GM18519 (cell line): ENCODE measurements around the gene MAOA.
"Not testable (repeated sequence)": the region's sequence is repeated elsewhere in the genome, so short reads cannot be mapped to it uniquely, and the experiment has no call there.

Experiments
- ATAC-seq: cut with Tn5 transposase; IDR thresholded peaks from one replicate; pipeline ENCODE4 v1.9.1; 2021; ENCODE audit warnings: mild to moderate bottlenecking, moderate library complexity; ENCODE audit not compliant: unreplicated experiment, low FRiP score

Gene MAOA

GRCh38 chrX:43707812-43708548, 51.9 kb downstream of the MAOA start:
- ATAC-seq, result no peak

DNA sequence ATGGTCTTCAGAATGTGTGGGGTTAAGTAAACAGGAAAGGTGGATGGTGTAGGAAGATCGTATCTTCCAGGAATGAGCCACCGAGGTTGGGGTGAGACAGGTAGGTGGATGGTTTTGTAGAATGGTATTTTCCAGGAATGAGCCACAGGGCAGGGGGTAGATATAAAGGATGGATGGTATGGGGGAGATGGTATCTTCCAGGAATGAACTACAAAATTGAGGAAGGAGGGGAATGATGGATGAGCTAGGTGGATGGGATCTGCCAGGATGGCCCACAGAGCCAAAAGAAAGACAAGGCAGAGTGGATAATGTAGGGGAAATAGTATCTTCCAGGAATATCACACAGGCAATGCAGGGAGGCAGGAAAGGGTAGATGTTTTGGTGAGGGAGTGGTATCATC, 60.0 kb downstream of the MAOA start:
- no peak for ATAC-seq

DNA sequence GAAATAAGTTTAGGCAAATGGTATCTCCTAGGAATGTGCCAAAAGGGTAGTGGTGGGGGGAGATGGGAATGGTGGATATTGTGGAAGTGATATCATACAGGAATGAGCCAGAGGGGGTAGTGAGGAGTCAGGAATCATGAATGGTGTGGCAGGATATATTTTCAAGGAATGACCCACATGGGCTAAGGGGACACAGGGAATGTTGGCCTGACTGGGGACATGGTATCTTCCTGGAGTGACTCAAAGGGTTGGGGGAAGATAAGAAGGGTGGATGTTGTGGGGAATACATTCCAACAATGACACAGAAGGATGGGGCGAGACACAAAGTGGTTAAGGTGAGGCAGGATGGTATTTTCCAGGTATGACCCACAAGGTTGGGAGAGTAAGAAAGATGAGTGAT, 60.6 kb downstream of the MAOA start:
- ATAC-seq, result no peak

GRCh38 chrX:43717161-43717560, 61.1 kb downstream of the MAOA start:
- ATAC-seq, result no peak

GRCh38 chrX:43718081-43718480, 62.0 kb downstream of the MAOA start:
- ATAC-seq, result no peak

DNA sequence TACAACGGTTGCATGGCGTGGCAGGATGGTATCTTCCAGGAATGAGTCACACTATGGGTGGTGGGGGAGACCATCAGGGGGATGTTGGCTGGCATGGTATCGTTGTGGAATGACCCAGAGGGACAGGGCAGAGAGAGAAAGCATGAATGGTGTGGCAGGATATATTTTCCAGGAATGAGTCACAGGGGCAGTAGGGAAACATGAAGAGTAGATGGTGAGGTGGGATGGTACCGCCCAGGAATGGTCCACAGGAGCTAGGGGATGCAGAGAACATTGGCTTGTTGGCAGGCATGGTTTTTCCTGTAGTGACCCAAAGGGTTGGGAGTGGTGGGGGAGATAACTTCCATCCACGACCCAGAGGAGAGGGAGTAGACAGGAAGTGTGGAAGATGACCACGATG, 62.4 kb downstream of the MAOA start:
- no peak for ATAC-seq

DNA sequence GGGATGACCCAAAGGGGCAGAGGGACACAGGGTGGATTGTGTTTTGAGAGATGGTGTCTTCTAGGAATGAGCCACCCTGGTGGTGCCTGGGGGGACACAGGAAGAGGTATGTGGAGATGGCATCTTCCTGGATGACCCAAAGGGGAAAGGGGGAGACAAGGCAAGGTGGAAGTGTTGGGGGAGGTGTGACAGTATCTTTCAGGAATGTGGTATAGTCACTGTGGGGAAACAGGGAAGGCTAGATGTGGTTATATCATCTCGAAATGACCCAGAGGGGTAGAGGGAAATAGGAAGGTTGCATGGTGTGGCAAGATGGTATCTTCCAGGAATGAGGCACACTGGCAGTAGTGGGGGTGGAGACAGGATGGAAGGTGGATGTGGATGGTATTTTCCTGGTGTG, 62.9 kb downstream of the MAOA start:
- no peak for ATAC-seq

GRCh38 chrX:43720082-43720481, 64.0 kb downstream of the MAOA start:
- no peak for ATAC-seq

DNA sequence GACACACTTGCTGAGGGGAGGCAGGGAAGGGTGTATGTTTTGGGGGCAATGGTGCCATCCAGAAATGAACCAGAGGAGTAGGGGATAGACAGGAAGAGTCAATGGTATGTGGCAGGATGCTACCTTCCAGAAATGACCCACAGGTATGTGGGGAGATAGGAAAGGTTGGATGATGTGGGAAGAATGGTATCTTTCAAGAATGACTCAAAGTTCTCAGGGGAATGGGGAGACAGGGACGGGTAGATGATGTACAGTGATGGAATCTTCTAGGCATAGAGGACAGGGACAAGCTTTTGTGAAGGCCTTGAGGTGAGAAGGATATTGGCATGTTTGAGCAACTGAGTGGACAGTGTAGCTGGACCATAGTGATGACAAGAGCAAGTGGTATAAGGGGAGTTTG, 64.9 kb downstream of the MAOA start:
- no peak for ATAC-seq

DNA sequence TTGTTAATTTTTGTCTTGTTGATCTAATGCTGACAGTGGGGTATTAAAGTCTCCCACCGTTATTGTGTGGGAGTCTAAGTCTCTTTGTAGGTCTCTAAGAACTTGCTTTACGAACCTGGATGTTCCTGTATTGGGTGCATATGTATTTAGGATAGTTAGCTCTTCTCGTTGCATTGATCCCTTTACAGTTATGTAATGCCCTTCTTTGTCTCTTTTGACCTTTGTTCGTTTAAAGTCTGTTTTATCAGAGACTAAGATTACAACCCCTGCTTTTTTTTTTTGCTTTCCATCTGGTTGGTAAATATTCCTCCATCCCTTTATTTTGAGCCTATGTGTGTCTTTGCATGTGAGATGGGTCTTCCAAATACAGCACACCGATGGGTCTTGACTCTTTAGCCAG, 69.1 kb downstream of the MAOA start:
- not testable (repeated sequence) for ATAC-seq

DNA sequence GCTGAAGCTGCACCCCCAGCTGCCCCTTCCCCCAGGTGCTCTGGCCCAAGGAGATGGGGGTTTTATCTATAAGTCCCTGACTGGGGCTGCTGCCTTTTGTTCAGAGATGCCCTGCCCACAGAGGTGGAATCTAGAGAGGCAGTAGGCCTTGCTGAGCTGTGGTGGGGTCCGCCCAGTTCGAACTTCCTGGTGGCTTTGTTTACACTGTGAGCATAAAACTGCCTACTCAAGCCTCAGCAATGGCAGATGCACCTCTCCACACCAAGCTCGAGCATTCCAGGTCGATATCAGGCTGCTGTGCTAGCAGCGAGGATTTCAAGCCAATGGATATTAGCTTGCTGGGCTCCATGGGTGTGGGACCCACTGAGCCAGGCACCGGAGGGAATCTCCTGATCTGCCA, 71.2 kb downstream of the MAOA start:
- not testable (repeated sequence) for ATAC-seq

DNA sequence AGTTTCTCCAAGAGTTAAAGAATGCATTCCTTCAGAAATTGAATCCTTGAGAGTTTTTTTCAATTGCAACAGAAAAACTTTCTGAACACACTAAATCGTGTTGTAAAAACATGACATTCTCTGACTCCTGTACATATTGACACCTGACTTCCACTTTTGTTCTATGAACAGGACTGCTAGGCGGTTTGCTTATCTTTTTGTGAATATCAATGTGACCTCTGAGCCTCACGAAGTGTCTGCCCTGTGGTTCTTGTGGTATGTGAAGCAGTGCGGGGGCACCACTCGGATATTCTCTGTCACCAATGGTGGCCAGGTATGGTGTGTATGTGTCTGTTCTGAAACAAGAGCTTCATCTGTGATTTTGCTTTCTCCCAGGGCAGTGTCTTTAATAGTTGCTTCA, 71.9 kb downstream of the MAOA start:
- no peak for ATAC-seq

DNA sequence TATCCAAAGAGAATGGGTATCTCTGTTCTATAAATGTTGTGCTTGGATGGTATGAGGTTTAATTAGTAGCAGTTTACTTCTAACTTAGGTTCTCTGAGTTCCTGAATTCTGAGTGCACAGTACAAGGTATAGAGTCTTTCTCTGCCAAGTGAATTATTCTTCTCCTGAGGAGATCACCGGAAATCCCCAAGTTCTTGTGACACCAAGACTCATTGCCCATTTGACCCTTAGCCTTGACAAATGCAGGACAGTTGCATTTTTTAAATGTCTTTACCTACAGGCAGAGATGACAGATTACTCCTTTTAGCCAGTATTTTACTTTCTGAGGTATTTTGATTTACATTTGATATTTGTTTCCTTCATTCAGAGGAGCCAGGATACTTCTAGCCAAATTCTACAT, 72.9 kb downstream of the MAOA start:
- no peak for ATAC-seq

DNA sequence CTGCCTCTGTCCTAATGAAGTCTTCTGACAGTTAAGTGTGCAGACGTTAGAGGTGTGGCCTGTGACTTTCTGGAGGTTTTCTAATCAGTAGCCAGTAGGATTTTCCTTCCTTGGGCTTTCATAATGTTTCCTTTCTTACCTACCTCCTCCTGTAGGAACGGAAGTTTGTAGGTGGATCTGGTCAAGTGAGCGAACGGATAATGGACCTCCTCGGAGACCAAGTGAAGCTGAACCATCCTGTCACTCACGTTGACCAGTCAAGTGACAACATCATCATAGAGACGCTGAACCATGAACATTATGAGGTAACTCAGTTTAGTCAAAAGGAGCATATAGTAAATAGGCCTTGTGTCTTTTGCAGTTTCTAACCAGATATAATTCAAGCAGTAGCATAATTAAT, 75.0 kb downstream of the MAOA start:
- ATAC-seq, result no peak

GRCh38 chrX:43733699-43734098, 77.6 kb downstream of the MAOA start:
- no peak for ATAC-seq

DNA sequence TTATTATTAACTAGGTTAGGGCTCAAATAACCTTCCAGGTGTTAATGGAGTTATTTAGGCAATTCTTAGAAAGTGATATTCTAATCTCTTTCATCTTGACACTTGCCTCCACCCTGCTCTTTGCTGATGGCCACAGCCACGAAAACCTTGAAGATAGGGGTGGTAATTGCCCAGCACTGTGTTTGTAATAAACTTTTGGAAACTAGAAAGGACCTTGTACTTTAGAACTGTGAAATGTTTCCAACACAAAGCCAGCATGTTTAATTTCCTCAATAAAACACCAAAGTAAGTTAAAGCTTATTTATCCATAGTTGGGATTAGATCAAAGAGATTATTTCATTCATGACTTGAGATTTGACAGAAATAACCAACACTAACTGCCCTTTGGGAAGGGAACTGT, 78.3 kb downstream of the MAOA start:
- ATAC-seq, result no peak

DNA sequence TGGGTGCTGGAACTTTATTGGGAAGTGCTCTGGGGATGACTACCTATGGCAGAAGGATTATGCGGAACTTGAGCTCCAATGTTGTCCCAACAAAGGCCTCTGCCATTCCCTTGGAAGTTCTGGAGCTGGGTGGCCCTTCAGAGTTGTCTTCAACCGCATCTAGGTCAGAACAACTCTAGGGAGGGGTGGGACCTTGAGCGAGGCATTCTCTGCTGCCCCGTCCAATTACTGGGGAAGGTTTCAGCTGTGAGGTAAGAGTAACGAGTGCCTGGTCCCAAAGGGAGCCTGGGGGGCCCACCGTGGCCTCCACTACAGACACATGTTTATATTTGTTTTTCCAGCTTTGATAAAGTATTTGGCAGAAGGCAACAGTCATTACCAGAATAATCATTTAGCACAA, 79.4 kb downstream of the MAOA start:
- ATAC-seq, result no peak

DNA sequence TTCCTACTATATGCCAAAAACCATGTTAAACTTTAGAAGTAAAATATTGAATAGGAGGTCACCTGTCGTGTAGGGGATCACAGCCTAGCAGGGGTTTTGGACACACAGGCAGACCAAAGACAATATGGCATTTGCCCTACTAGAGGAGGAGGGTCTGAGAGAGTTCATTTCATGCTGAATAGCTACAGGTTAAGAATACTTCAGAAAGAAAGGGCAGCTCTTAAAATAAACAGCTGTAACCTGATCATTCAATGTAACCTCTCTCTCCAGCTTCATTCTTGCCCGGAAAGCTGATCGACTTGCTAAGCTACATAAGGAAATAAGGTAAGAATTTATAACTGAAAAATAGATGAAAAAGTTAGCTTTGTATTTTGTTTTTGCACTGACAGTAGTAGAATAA, 79.9 kb downstream of the MAOA start:
- no peak for ATAC-seq

DNA sequence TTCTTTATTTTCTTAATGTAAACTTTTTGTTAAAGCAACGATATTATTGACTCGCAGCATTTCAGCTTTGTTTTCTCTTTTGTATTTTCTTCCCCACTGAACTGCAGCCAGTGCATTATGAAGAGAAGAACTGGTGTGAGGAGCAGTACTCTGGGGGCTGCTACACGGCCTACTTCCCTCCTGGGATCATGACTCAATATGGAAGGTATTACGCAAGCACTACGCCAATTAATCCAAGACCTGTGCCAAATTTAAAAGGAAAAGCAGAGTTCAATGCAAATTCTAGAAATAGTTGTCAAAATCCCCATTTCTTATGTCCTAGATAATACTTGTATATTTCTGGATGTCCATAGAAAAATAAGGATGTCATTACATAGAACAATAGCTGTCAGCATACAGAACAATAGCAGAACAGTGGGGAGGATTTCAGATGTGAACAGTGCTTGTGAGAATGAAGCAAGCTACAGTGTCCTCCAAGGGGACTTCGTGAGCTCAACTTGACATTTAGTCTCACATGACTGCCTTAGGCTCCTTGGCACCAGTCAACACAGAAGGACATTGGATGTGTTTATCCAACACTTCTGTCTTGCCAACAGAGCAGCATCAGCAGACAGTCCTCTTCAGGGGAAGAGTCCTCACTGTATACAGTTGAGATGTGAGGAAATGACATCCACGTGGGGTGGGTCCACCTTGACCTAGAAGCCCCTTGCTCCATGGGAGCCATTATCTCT, 85.9 kb downstream of the MAOA start:
- no peak for ATAC-seq

GRCh38 chrX:43743100-43743822, 87.2 kb downstream of the MAOA start:
- ATAC-seq, result no peak

DNA sequence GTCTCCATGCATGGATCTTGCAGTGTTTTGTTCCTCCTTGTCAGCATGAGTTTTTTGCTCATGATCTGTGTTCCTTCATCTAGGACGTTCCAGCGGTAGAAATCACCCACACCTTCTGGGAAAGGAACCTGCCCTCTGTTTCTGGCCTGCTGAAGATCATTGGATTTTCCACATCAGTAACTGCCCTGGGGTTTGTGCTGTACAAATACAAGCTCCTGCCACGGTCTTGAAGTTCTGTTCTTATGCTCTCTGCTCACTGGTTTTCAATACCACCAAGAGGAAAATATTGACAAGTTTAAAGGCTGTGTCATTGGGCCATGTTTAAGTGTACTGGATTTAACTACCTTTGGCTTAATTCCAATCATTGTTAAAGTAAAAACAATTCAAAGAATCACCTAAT, 88.2 kb downstream of the MAOA start:
- no peak for ATAC-seq
